IMR-90 (cell line): ENCODE measurements around the gene ILF3. TPM values are rescaled to one million over a fixed set of nuclear protein-coding genes. Genes with fewer than 3 reads are reported as not detected.

ENCODE experiments used
- ATAC-seq: fragments of 200-7000 bp; cut with Tn5 transposase; 2 replicates; pipeline ENCODE4 v1.9.1; 2020; ENCODE audit warnings: low read depth, mild to moderate bottlenecking, moderate library complexity
- BruUV-seq: library from RNA; stranded (reverse); fragments of 400-500 nt; replicated peaks from 2 replicates; lab custom pipeline; 2021; lab: Mats Ljungman, UMichigan
- CTCF ChIA-PET: fragments of 300-600 bp; formaldehyde crosslinking; extraction: SDS; loops from one replicate; lab custom pipeline; 2021; ENCODE audit warnings: antibody characterized with exemption; lab: Yijun Ruan, JAX
- POLR2A ChIA-PET: fragments of 300-600 bp; sonication (Branson Sonifier 250); formaldehyde crosslinking; loops from one replicate; lab custom pipeline; 2022; ENCODE audit warnings: antibody characterized with exemption; ENCODE audit not compliant: unreplicated experiment; lab: Charles Lee
- DNase-seq: peaks from one replicate; pipeline ENCODE4 v3.0.0; 2013
- H2AFZ ChIP-seq: replicated peaks from 2 replicates; pipeline ENCODE3; 2013; ENCODE audit warnings: low read length, mild to moderate bottlenecking; ENCODE audit not compliant: poor library complexity
- H2AK5ac ChIP-seq: 2 replicates; pipeline ENCODE4 v1.6.1; 2013; ENCODE audit warnings: low read depth, low read length, inconsistent platforms
- H2AK9ac ChIP-seq: replicated peaks from 2 replicates; pipeline ENCODE3; 2013; ENCODE audit warnings: mild to moderate bottlenecking, low read depth, low read length, moderate library complexity; ENCODE audit not compliant: poor library complexity
- H2BK120ac ChIP-seq: 2 replicates; pipeline ENCODE4 v1.6.1; 2013; ENCODE audit warnings: low read depth, low read length, inconsistent platforms
- H2BK15ac ChIP-seq: 3 replicates; pipeline ENCODE4 v1.6.1; 2013; ENCODE audit warnings: low read depth, low read length, inconsistent platforms
- H2BK20ac ChIP-seq: 2 replicates; pipeline ENCODE4 v1.6.1; 2013; ENCODE audit warnings: low read depth, mild to moderate bottlenecking, inconsistent platforms, low read length, moderate library complexity
- H2BK5ac ChIP-seq: 2 replicates; pipeline ENCODE4 v1.6.1; 2013; ENCODE audit warnings: mild to moderate bottlenecking, low read depth, low read length, inconsistent platforms; ENCODE audit not compliant: poor library complexity, severe bottlenecking
- H3K14ac ChIP-seq: replicated peaks from 2 replicates; pipeline ENCODE4 v1.6.1; 2013; ENCODE audit warnings: low read depth, low read length, inconsistent platforms
- H3K18ac ChIP-seq: 2 replicates; pipeline ENCODE4 v1.6.1; 2013; ENCODE audit warnings: low read depth, low read length, control low read depth
- H3K23ac ChIP-seq: 2 replicates; pipeline ENCODE4 v1.6.1; 2013; ENCODE audit warnings: low read depth, low read length, inconsistent platforms
- H3K27ac ChIP-seq: 2 replicates; pipeline ENCODE4 v1.5.1; 2013; ENCODE audit warnings: mild to moderate bottlenecking, control low read depth, low read length; ENCODE audit not compliant: insufficient read depth
- H3K27me3 ChIP-seq: 2 replicates; pipeline ENCODE4 v1.6.1; 2013; ENCODE audit warnings: low read length; ENCODE audit not compliant: control insufficient read depth, insufficient read depth
- H3K36me3 ChIP-seq: 2 replicates; pipeline ENCODE4 v1.6.1; 2013; ENCODE audit warnings: low read length, mixed read lengths; ENCODE audit not compliant: control insufficient read depth, insufficient read depth
- H3K4ac ChIP-seq: 2 replicates; pipeline ENCODE4 v1.6.1; 2013; ENCODE audit warnings: low read depth, low read length, inconsistent platforms
- H3K4me1 ChIP-seq: 2 replicates; pipeline ENCODE4 v1.6.1; 2013; ENCODE audit warnings: low read length, mixed read lengths; ENCODE audit not compliant: control insufficient read depth, insufficient read depth
- H3K4me2 ChIP-seq: 2 replicates; pipeline ENCODE4 v1.6.1; 2013; ENCODE audit warnings: low read depth, mild to moderate bottlenecking, control low read depth, low read length, moderate library complexity
- H3K4me3 ChIP-seq: 2 replicates; pipeline ENCODE4 v1.5.1; 2013; ENCODE audit warnings: low read depth, mild to moderate bottlenecking, control low read depth, low read length, moderate library complexity; ENCODE audit not compliant: insufficient read depth
- H3K56ac ChIP-seq: 2 replicates; pipeline ENCODE4 v1.6.1; 2013; ENCODE audit warnings: low read length, inconsistent platforms; ENCODE audit not compliant: insufficient read depth; ENCODE audit errors: extremely low read depth
- H3K79me1 ChIP-seq, 2 experiments: 2 replicates each; pipeline ENCODE4 v1.6.1; 2013; ENCODE audit warnings: low read length in 2 of 2, inconsistent platforms in 1 of 2, low read depth in 1 of 2
- H3K9ac ChIP-seq: 2 replicates; pipeline ENCODE4 v1.6.1; 2013; ENCODE audit warnings: low read depth, low read length, control low read depth
- H3K9me1 ChIP-seq: 2 replicates; pipeline ENCODE4 v1.6.1; 2013; ENCODE audit warnings: low read length, inconsistent platforms; ENCODE audit not compliant: insufficient read depth
- H3K9me3 ChIP-seq: 2 replicates; pipeline ENCODE4 v1.6.1; 2013; ENCODE audit warnings: low read length; ENCODE audit not compliant: control insufficient read depth, insufficient read depth
- H4K20me1 ChIP-seq: 2 replicates; pipeline ENCODE4 v1.6.1; 2013; ENCODE audit warnings: low read length, inconsistent platforms; ENCODE audit not compliant: insufficient read depth
- H4K5ac ChIP-seq: 2 replicates; pipeline ENCODE4 v1.6.1; 2013; ENCODE audit warnings: mild to moderate bottlenecking, low read depth, low read length, control low read depth
- H4K8ac ChIP-seq, 2 experiments: 2 replicates each; pipeline ENCODE4 v1.6.1; 2013; ENCODE audit warnings: low read depth in 2 of 2, low read length in 2 of 2, control low read depth in 1 of 2, inconsistent platforms in 1 of 2
- H4K91ac ChIP-seq: 2 replicates; pipeline ENCODE4 v1.6.1; 2013; ENCODE audit warnings: low read depth, low read length, inconsistent platforms; ENCODE audit not compliant: insufficient read depth
- CEBPB ChIP-seq: IDR thresholded peaks from 2 replicates; pipeline ENCODE4 v1.6.1; 2012; ENCODE audit warnings: low read depth, low read length, improper control_type of control experiment
- RFX5 ChIP-seq: IDR thresholded peaks from 2 replicates; pipeline ENCODE4 v1.8.0; 2012; ENCODE audit warnings: low read depth, mild to moderate bottlenecking, low read length, moderate library complexity
- SMC3 ChIP-seq: fragments of 150-350 bp; IDR thresholded peaks from 2 replicates; pipeline ENCODE4 v1.6.1; 2016; ENCODE audit warnings: low read depth, mild to moderate bottlenecking, antibody characterized with exemption, low read length, moderate library complexity
- WGBS, 2 experiments: methylation state at CpG; one replicate each; pipeline versions ENCODE4 v1.1.5 to v1.1.7; 2013; ENCODE audit warnings: missing lambda C conversion rate in 2 of 2; ENCODE audit not compliant: insufficient read length in 1 of 2; ENCODE audit errors: extremely low coverage in 2 of 2; 5-methylcytosine and 5-hydroxymethylcytosine counted together
- dilution Hi-C: fragments of 300-500 bp; cut with HindIII; formaldehyde crosslinking; loops from one replicate; pipeline ENCODE4 v1.14.3; 2018; ENCODE audit warnings: low sequenced_read_pairs; ENCODE audit not compliant: unreplicated experiment
- in situ Hi-C: fragments of 300-500 bp; cut with MboI; formaldehyde crosslinking; loops from 3 replicates; pipeline ENCODE4 v1.14.3; 2019; ENCODE audit warnings: low sequenced_read_pairs, inconsistent platforms, mixed read lengths
- intact Hi-C: fragments of 100-400 bp; cut with micrococcal nuclease; formaldehyde crosslinking; loops from 2 replicates; pipeline ENCODE4 v1.10.0; 2022
- polyA plus RNA-seq, 3 experiments: library from polyadenylated mRNA; depleted of rRNA; stranded (reverse); fragments of >200 nt; gene quantifications; 2 replicates each; pipeline ENCODE4 v1.2.3, GENCODE V29; 2012; ENCODE audit warnings: low replicate concordance in 1 of 3
- total RNA-seq: library from RNA; depleted of rRNA; stranded (reverse); fragments of >200 nt; gene quantifications from 2 replicates; pipeline ENCODE4 v1.2.3, GENCODE V29; 2012
- TF ChIP-seq, protein P1 (sequence below): fragments of 150-350 bp; IDR thresholded peaks from 2 replicates; pipeline ENCODE4 v1.6.1; 2017; ENCODE audit warnings: mild to moderate bottlenecking, antibody characterized with exemption, low read length, low read depth

The ILF3 gene
- total and polyA plus RNA-seq, 2 of the 4 experiments (the other 2 are of a cell fraction): 120 to 166 TPM

DNA sequence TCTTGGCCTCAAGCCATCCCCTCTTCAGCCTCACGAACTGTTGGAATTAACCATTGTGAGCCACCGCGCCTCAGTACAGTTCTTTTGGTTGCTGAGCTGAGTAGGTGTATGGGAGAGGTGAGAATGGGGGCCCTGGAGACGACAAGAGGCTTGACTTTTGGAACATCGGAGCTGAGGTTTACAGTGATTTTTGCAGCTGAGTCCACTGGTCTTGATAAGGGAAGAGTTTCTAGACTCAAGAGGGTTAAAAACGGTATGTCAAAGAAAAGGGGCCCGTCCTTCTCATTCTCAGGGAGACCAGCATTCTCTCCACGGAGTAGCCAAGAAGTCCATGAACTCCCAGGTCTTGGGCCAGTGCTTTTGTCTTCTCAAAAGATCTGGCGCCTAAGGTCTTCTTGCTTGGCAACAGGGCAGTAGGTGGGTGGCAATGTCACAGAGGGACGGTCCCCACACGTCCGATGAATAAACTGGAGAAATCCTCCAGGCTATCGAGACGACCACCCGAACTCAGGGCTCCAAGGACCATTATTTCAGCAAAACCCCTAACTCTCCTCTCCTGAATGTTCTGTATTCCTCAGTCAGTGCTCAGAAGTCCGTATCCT, 40.7 kb downstream of the ILF3 start:
- H3K4me3 ChIP-seq: no peak overlapping the region
- H2BK20ac ChIP-seq: no peak overlapping the region
- in situ Hi-C loops (no loop called here), dilution Hi-C loops (no loop called here), intact Hi-C loops (loop anchor here (10.0 kb wide), 1 partner anchor 290 kb away; the partner anchor contains the start of gene CDC37)
- peaks cover 61% of the 10 kb centered on the region for H4K20me1 ChIP-seq
- H3K27ac ChIP-seq: no peak overlapping the region
- no peak overlapping the region for H2BK5ac ChIP-seq
- H2BK120ac ChIP-seq: no peak overlapping the region
- no peaks in the 10 kb centered on the region for H3K4me1 ChIP-seq
- CTCF ChIA-PET: no interaction called here
- DNase-seq (no peak), ATAC-seq (no peak)
- no peak overlapping the region for H3K9ac ChIP-seq
- H2BK15ac ChIP-seq: no peak overlapping the region
- no peak overlapping the region for H3K4ac ChIP-seq
- POLR2A ChIA-PET: no interaction called here
- H3K9me3 ChIP-seq: no peaks in the 10 kb centered on the region
- BruUV-seq: no TSS peak
- H2AK5ac ChIP-seq: no peak overlapping the region
- H3K4me2 ChIP-seq: no peak overlapping the region
- 43% methylated on average over 1 of the region's 16 CpGs; no CpG with 5 or more reads in 1 of the 2 experiments for WGBS, 2 experiments
- H4K8ac ChIP-seq: no peak overlapping the region
- H3K9me1 ChIP-seq: peaks cover 23% of the 10 kb centered on the region
- no peak overlapping the region for H4K5ac ChIP-seq
- no peak overlapping the region for H4K91ac ChIP-seq
- no peak for TF ChIP-seq RFX5
- TF ChIP-seq, protein P1, sequence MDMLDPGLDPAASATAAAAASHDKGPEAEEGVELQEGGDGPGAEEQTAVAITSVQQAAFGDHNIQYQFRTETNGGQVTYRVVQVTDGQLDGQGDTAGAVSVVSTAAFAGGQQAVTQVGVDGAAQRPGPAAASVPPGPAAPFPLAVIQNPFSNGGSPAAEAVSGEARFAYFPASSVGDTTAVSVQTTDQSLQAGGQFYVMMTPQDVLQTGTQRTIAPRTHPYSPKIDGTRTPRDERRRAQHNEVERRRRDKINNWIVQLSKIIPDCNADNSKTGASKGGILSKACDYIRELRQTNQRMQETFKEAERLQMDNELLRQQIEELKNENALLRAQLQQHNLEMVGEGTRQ: no peak
- no peak for TF ChIP-seq SMC3
- TF ChIP-seq CEBPB: no peak
- no peak overlapping the region for H2AK9ac ChIP-seq
- H3K27me3 ChIP-seq: no peaks in the 10 kb centered on the region
- peaks cover 29% of the 10 kb centered on the region for H3K36me3 ChIP-seq
- no peak overlapping the region for H3K14ac ChIP-seq
- H3K56ac ChIP-seq: no peak overlapping the region
- no peak overlapping the region for H3K18ac ChIP-seq
- H3K79me1 ChIP-seq: peaks cover 0 to 33% of the 10 kb centered on the region in 2 experiments
- H3K23ac ChIP-seq: no peak overlapping the region
- H2AFZ ChIP-seq: no peak overlapping the region
